Tibial nerve (tissue), 4 donors: ENCODE data around the gene IL20RA. TPM values are rescaled to one million over a fixed set of nuclear protein-coding genes. Genes with fewer than 3 reads are reported as not detected.

Source experiments
- DNase-seq, 2 donors: peaks; one replicate each; pipeline ENCODE4 v3.0.0-alpha.2; 2019; ENCODE audit warnings: low spot score in 2 of 2
- H3K27ac ChIP-seq, 4 donors: fragments of 200-600 bp; sonication (generic) in 3 of 4; one replicate each; pipeline ENCODE4 v1.5.1; 2017 to 2019; ENCODE audit warnings: mild to moderate bottlenecking in 1 of 4
- H3K27me3 ChIP-seq, 2 donors: fragments of 200-600 bp; sonication (generic) in 1 of 2; one replicate each; pipeline versions ENCODE4 v1.5.1 to v1.6.0; 2017 to 2019
- H3K36me3 ChIP-seq, 3 donors: fragments of 200-600 bp; sonication (generic); one replicate each; pipeline ENCODE4 v1.5.1; 2018 to 2019
- H3K4me1 ChIP-seq, 4 donors: fragments of 200-600 bp; sonication (generic) in 3 of 4; one replicate each; pipeline ENCODE4 v1.5.1; 2017 to 2019
- H3K4me3 ChIP-seq, 4 donors: fragments of 200-600 bp; sonication (generic) in 3 of 4; one replicate each; pipeline ENCODE4 v1.5.1; 2017 to 2019; ENCODE audit warnings: mild to moderate bottlenecking in 1 of 4, moderate library complexity in 1 of 4
- H3K9me3 ChIP-seq, 4 donors: fragments of 200-600 bp; sonication (generic) in 3 of 4; one replicate each; pipeline ENCODE4 v1.5.1; 2017 to 2019
- CTCF ChIP-seq, 5 experiments: fragments of 200-600 bp in 3 of 5; fragments of 450-650 bp in 2 of 5; sonication (generic) in 3 of 5; IDR thresholded peaks; one replicate each; pipeline ENCODE4 v1.5.1; 2016 to 2019; ENCODE audit warnings: antibody characterized with exemption in 5 of 5, mild to moderate bottlenecking in 3 of 5, moderate library complexity in 2 of 5
- EP300 ChIP-seq, 2 donors: sonication (generic); formaldehyde crosslinking; IDR thresholded peaks; one replicate each; pipeline ENCODE4 v1.6.1; 2017; ENCODE audit warnings: antibody characterized with exemption in 2 of 2, mild to moderate bottlenecking in 1 of 2
- POLR2A ChIP-seq, 2 donors: fragments of 450-650 bp; IDR thresholded peaks; one replicate each; pipeline ENCODE4 v1.6.1; 2017; ENCODE audit warnings: antibody characterized with exemption in 2 of 2, mild to moderate bottlenecking in 2 of 2, moderate library complexity in 2 of 2
- WGBS, 2 donors: methylation state at CpG; one replicate each; pipeline ENCODE4 v1.1.5; 2018; 5-methylcytosine and 5-hydroxymethylcytosine counted together
- small RNA-seq: library from RNA; depleted of rRNA; stranded (forward); fragments of <200 nt; gene quantifications from one replicate; pipeline ENCODE3, GENCODE V24; 2016
- total RNA-seq, 4 donors: library from RNA; depleted of rRNA; stranded (reverse); fragments of >200 nt; gene quantifications; one replicate each; pipeline ENCODE4 v1.1.0, GENCODE V29; 2016

The IL20RA gene
- total RNA-seq, 4 donors from 2014 or later: 0.60 to 6.3 (median 2.8) TPM

GRCh38 chr6:136956590-136957544 lies 87.9 kb downstream of the IL20RA start:
- H3K4me1 ChIP-seq: no peaks in the 10 kb centered on the region
- no peaks in the 10 kb centered on the region for H3K9me3 ChIP-seq
- TF ChIP-seq EP300 (IDR thresholded peaks at IDR 0.05) (no peak), CTCF (IDR thresholded peaks at IDR 0.05) (no peak), POLR2A (IDR thresholded peaks at IDR 0.05) (no peak)
- no peak overlapping the region for H3K4me3 ChIP-seq
- H3K27ac ChIP-seq: no peak overlapping the region
- DNase-seq: no peak
- no peaks in the 10 kb centered on the region for H3K27me3 ChIP-seq
- 48 to 59% methylated on average over 14 of the region's 14 CpGs for WGBS, 2 donors
- H3K36me3 ChIP-seq: no peaks in the 10 kb centered on the region

GRCh38 chr6:136955123-136955522 lies 89.6 kb downstream of the IL20RA start:
- DNase-seq: no peak
- WGBS, 2 donors: 73 to 83% methylated on average over 3 of the region's 3 CpGs
- Histone ChIP-seq H3K9me3 (no peaks in the 10 kb centered on the region), H3K36me3 (no peaks in the 10 kb centered on the region), H3K4me3 (no peak overlapping the region), H3K27ac (no peak overlapping the region), H3K4me1 (no peaks in the 10 kb centered on the region), H3K27me3 (no peaks in the 10 kb centered on the region)
- TF ChIP-seq CTCF (IDR thresholded peaks at IDR 0.05) (no peak), POLR2A (IDR thresholded peaks at IDR 0.05) (no peak), EP300 (IDR thresholded peaks at IDR 0.05) (no peak)

GRCh38 chr6:136952714-136953260 lies 92.0 kb downstream of the IL20RA start:
- Histone ChIP-seq H3K4me3 (no peak overlapping the region), H3K9me3 (no peaks in the 10 kb centered on the region), H3K36me3 (no peaks in the 10 kb centered on the region), H3K4me1 (no peaks in the 10 kb centered on the region), H3K27ac (no peak overlapping the region), H3K27me3 (no peaks in the 10 kb centered on the region)
- DNase-seq: no peak
- TF ChIP-seq EP300 (IDR thresholded peaks at IDR 0.05) (no peak), POLR2A (IDR thresholded peaks at IDR 0.05) (no peak), CTCF (IDR thresholded peaks at IDR 0.05) (no peak)
- 58 to 59% methylated on average over 7 of the region's 7 CpGs for WGBS, 2 donors

GRCh38 chr6:136950436-136951126 lies 94.2 kb downstream of the IL20RA start:
- 66 to 78% methylated on average over 4 of the region's 4 CpGs for WGBS, 2 donors
- Histone ChIP-seq H3K36me3 (no peaks in the 10 kb centered on the region), H3K9me3 (no peaks in the 10 kb centered on the region), H3K27ac (no peak overlapping the region), H3K27me3 (no peaks in the 10 kb centered on the region), H3K4me3 (no peak overlapping the region), H3K4me1 (no peaks in the 10 kb centered on the region)
- no peak for DNase-seq
- no peak for TF ChIP-seq EP300 (IDR thresholded peaks at IDR 0.05)
- TF ChIP-seq POLR2A (IDR thresholded peaks at IDR 0.05): no peak
- no peak for TF ChIP-seq CTCF (IDR thresholded peaks at IDR 0.05)

Small RNAs within 50 kb of the gene (small RNA-seq; reads per million reads assigned to genes)
- gene RPL35AP3: not detected

Other genes starting within 250 kb of the IL20RA start
- gene PEX7, start 222.4 kb downstream of the IL20RA start, total RNA-seq: 10 to 100 TPM in 1 of 4 donors, 1 to 10 TPM in 3; 5.0 to 10.7 (median 8.8) TPM
- gene SLC35D3, start 122.7 kb downstream of the IL20RA start, total RNA-seq: not detected
- gene IL22RA2, start 128.7 kb upstream of the IL20RA start, total RNA-seq: not detected
- gene IFNGR1, start 174.4 kb upstream of the IL20RA start, total RNA-seq: 100 to 1,000 TPM in 1 of 4 donors, 10 to 100 TPM in 3; 73.8 to 125 (median 97.8) TPM